ENCODE measurements around the gene GNG7. TPM values are rescaled to one million over a fixed set of nuclear protein-coding genes. Genes with fewer than 3 reads are reported as not detected.

The GNG7 gene
- total and polyA plus RNA-seq, 2 donors (not counting 3 experiments of a cell fraction or from before 2014, with no cell fraction given): 0.29 to 0.84 TPM

GRCh38 chr19:2462635-2463421, 239.7 kb downstream of the GNG7 start:
- peak overlapping the region; percentile 61 for H3K27ac ChIP-seq (ENCODE audit: insufficient read depth, low read depth, low read length)
- CTCF ChIA-PET: interaction anchor here (0.7 to 2.0 kb wide), 11 partner anchors 10 to 174 kb away, joined by 3 to 18 read pairs (median 4); partner anchors contain the start of gene TIMM13
- H3K4me1 ChIP-seq (ENCODE audit: control insufficient read depth, extremely low read depth, insufficient read depth, low read length): peaks cover 8% of the 10 kb centered on the region
- peak overlapping the region; percentile 59 for H2AFZ ChIP-seq (ENCODE audit: low read depth, low read length)
- FAIRE-seq (peak; percentile 91), DNase-seq (ENCODE audit: low read depth, low spot score) (peak; percentile 88)
- no peaks in the 10 kb centered on the region for H3K79me2 ChIP-seq (ENCODE audit: control insufficient read depth, insufficient read depth, low read length)
- peak overlapping the region; percentile 3 for H3K4me2 ChIP-seq (ENCODE audit: insufficient read depth, low read length)
- no peaks in the 10 kb centered on the region for H4K20me1 ChIP-seq (replicated peaks; ENCODE audit: control insufficient read depth, extremely low read depth, insufficient read depth, low read length)
- H3K27me3 ChIP-seq (ENCODE audit: control insufficient read depth in 2 of 2, insufficient read depth in 2 of 2, low read length in 2 of 2): no peaks in the 10 kb centered on the region
- no peak for TF ChIP-seq MYC (IDR thresholded peaks at IDR 0.05; ENCODE audit: low read depth, low read length)
- TF ChIP-seq POLR2AphosphoS5 (IDR thresholded peaks at IDR 0.05; ENCODE audit: insufficient read depth, low read depth, low read length): peak; percentile 96
- no peaks in the 10 kb centered on the region for H3K9me3 ChIP-seq (replicated peaks; ENCODE audit: control insufficient read depth, insufficient read depth, low read length)
- BruUV-seq (replicated peaks): TSS peak; percentile 93
- POLR2A ChIA-PET: interaction anchor here (0.8 to 2.7 kb wide), 5 partner anchors 13 to 165 kb away, joined by 3 to 29 read pairs (median 3); partner anchors contain the start of gene GADD45B
- H3K4me3 ChIP-seq (replicated peaks in 1 of 3; ENCODE audit: insufficient read depth in 1 of 3, low read depth in 1 of 3, low read length in 3 of 3): peak overlapping the region in 2 of 3 experiments; percentile 47 to 68
- no peaks in the 10 kb centered on the region for H3K36me3 ChIP-seq (ENCODE audit: control insufficient read depth in 2 of 2, extremely low read depth in 1 of 2, insufficient read depth in 2 of 2, low read length in 2 of 2)
- dilution Hi-C loops (cut with MboI; ENCODE audit: extremely low pct_ligation_motif_present, low sequenced_read_pairs) (no loop called here), intact Hi-C loops (cut with micrococcal nuclease) (no loop called here)
- H3K9me1 ChIP-seq (replicated peaks; ENCODE audit: control insufficient read depth, extremely low read depth, insufficient read depth, low read length): no peaks in the 10 kb centered on the region
- H3K9ac ChIP-seq (replicated peaks; ENCODE audit: extremely low read depth, insufficient read depth, low read length): peak overlapping the region; percentile 75

DNA sequence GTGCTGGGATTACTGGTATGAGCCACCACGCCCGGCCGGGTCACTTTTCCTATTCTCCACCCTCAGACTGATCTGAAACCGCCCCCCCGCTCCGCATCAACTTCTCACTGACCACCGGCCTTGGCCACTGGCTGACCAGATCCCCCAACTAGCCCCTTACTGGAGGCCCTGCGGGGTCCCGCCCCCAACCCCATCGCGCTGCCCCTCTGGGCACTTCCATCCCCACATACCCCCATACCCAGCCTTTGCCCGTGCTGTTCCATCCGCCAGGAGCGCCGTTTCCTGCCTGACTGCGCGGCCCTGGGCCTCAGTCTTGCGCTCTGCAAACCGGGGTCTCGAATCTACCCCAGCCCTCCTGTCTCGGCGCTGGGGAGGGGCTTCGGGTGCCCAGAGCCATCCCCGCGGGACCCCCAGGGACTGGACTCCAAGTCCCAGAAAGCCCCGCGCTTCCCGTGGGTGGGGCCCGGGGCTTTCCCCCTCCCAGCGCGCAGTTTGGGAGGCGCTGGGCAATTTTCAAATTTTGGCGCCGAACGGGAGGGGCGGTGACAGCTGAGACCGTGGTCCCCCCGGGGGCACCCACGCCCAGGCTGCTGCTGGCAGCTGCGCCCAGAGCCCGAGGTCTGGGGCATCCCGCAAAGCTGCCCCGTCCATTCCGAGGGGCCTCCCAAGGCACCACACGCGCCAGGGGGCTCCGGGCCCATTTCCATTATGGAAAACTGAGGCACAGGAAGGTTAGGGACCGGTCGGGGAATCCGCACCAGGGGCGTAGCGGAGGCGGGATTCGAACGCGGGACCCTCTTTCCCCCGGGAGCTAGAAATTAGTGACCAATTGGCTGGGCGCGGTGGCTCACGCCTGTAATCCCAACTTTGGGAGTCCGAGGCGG, 240.5 kb downstream of the GNG7 start:
- Histone ChIP-seq H4K20me1 (replicated peaks; ENCODE audit: control insufficient read depth, extremely low read depth, insufficient read depth, low read length) (no peaks in the 10 kb centered on the region), H3K4me3 (replicated peaks in 1 of 3; ENCODE audit: insufficient read depth in 1 of 3, low read depth in 1 of 3, low read length in 3 of 3) (peak overlapping the region; percentile 38 to 68 (median 60)), H3K36me3 (ENCODE audit: control insufficient read depth in 2 of 2, extremely low read depth in 1 of 2, insufficient read depth in 2 of 2, low read length in 2 of 2) (no peaks in the 10 kb centered on the region), H3K4me2 (ENCODE audit: insufficient read depth, low read length) (peak overlapping the region; percentile 3), H3K9me3 (replicated peaks; ENCODE audit: control insufficient read depth, insufficient read depth, low read length) (no peaks in the 10 kb centered on the region), H3K4me1 (ENCODE audit: control insufficient read depth, extremely low read depth, insufficient read depth, low read length) (peaks cover 14% of the 10 kb centered on the region), H3K9ac (replicated peaks; ENCODE audit: extremely low read depth, insufficient read depth, low read length) (peak overlapping the region; percentile 75), H3K27me3 (ENCODE audit: control insufficient read depth in 2 of 2, insufficient read depth in 2 of 2, low read length in 2 of 2) (no peaks in the 10 kb centered on the region), H3K27ac (ENCODE audit: insufficient read depth, low read depth, low read length) (peak overlapping the region; percentile 61), H3K79me2 (ENCODE audit: control insufficient read depth, insufficient read depth, low read length) (peaks cover 3% of the 10 kb centered on the region), H2AFZ (ENCODE audit: low read depth, low read length) (peak overlapping the region; percentile 42), H3K9me1 (replicated peaks; ENCODE audit: control insufficient read depth, extremely low read depth, insufficient read depth, low read length) (no peaks in the 10 kb centered on the region)
- DNase-seq (ENCODE audit: low read depth, low spot score) (peak; percentile 71), FAIRE-seq (peak; percentile 78)
- TF ChIP-seq GATA2 (IDR thresholded peaks at IDR 0.05; ENCODE audit: insufficient read depth, insufficient read length, low read depth, low read length): no peak
- TF ChIP-seq, protein P1, sequence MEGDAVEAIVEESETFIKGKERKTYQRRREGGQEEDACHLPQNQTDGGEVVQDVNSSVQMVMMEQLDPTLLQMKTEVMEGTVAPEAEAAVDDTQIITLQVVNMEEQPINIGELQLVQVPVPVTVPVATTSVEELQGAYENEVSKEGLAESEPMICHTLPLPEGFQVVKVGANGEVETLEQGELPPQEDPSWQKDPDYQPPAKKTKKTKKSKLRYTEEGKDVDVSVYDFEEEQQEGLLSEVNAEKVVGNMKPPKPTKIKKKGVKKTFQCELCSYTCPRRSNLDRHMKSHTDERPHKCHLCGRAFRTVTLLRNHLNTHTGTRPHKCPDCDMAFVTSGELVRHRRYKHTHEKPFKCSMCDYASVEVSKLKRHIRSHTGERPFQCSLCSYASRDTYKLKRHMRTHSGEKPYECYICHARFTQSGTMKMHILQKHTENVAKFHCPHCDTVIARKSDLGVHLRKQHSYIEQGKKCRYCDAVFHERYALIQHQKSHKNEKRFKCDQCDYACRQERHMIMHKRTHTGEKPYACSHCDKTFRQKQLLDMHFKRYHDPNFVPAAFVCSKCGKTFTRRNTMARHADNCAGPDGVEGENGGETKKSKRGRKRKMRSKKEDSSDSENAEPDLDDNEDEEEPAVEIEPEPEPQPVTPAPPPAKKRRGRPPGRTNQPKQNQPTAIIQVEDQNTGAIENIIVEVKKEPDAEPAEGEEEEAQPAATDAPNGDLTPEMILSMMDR (IDR thresholded peaks at IDR 0.05; ENCODE audit: extremely low read depth in 1 of 2, insufficient read depth in 1 of 2, low read depth in 1 of 2, low read length in 2 of 2): peak in 1 of 2 donors; percentile 10
- no TSS peak for BruUV-seq (replicated peaks)
- ChIA-PET POLR2A (interaction anchor here (2.7 kb wide), 1 partner anchor 14 kb away, joined by 29 read pairs; the partner anchor contains the start of gene GADD45B), CTCF (interaction anchor here (0.8 to 2.0 kb wide), 4 partner anchors 37 to 165 kb away, joined by 3 to 9 read pairs (median 4); no protein-coding TSS in a partner anchor)
- intact Hi-C loops (cut with micrococcal nuclease): no loop called here
- dilution Hi-C loops (cut with MboI; ENCODE audit: extremely low pct_ligation_motif_present, low sequenced_read_pairs): no loop called here

All from endothelial cell of umbilical vein (primary cell).